Measurements from ENCODE around the gene MUSK.

DNA sequence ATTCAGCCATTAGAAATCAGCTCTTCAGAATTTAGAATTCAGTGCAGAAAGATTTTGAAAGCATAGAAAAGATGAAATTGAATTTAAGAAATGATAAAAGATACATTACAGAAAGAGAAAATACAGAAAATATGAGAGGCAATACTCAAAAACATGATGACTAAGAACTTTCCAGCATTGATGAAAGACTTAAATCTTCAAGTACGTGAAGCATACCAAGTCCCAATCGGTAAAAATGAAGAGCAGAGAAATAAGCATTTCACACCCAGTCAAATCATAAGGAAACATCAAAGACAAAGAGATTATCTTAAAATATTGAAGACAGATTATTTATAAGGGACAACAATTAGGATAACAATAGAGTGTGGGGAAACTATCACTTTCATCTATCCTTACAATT, 35.1 kb downstream of the MUSK start:
- TF ChIP-seq, protein P1, sequence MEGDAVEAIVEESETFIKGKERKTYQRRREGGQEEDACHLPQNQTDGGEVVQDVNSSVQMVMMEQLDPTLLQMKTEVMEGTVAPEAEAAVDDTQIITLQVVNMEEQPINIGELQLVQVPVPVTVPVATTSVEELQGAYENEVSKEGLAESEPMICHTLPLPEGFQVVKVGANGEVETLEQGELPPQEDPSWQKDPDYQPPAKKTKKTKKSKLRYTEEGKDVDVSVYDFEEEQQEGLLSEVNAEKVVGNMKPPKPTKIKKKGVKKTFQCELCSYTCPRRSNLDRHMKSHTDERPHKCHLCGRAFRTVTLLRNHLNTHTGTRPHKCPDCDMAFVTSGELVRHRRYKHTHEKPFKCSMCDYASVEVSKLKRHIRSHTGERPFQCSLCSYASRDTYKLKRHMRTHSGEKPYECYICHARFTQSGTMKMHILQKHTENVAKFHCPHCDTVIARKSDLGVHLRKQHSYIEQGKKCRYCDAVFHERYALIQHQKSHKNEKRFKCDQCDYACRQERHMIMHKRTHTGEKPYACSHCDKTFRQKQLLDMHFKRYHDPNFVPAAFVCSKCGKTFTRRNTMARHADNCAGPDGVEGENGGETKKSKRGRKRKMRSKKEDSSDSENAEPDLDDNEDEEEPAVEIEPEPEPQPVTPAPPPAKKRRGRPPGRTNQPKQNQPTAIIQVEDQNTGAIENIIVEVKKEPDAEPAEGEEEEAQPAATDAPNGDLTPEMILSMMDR (IDR thresholded peaks at IDR 0.05; ENCODE audit: insufficient read depth, low read length, poor library complexity, severe bottlenecking) = no peak
- no peak for TF ChIP-seq EZH2phosphoT487 (conservative IDR thresholded peaks at IDR 0.05; ENCODE audit: low read length)

Data from SU-DHL-6 (cell line).